CD4-positive, alpha-beta T cell (primary cell): Measurements from ENCODE around the gene PTPRD. TPM values are rescaled to one million over a fixed set of nuclear protein-coding genes. Genes with fewer than 3 reads are reported as not detected.

Experiments used
- ATAC-seq: fragments of 200-7000 bp; cut with Tn5 transposase; one replicate; pipeline ENCODE4 v1.10.0; 2022; ENCODE audit warnings: mild to moderate bottlenecking; ENCODE audit not compliant: poor library complexity
- CTCF ChIA-PET: fragments of 350-600 bp; sonication (Branson Sonifier 250); formaldehyde crosslinking; loops from one replicate; lab custom pipeline; 2021; ENCODE audit warnings: antibody characterized with exemption, inconsistent platforms; lab: Charles Lee
- POLR2A ChIA-PET: fragments of 350-600 bp; sonication (Branson Sonifier 250); formaldehyde crosslinking; loops from one replicate; lab custom pipeline; 2021; ENCODE audit warnings: antibody characterized with exemption, inconsistent platforms; lab: Charles Lee
- DNase-seq, 14 experiments: peaks; one replicate each; pipeline ENCODE4 v3.0.0-alpha.2; 2013 to 2020; ENCODE audit warnings: mixed read lengths in 2 of 14
- H3K27ac ChIP-seq, 2 donors: one replicate each; pipeline versions ENCODE4 v1.5.1 to v1.7.0; 2013; ENCODE audit warnings: low read length in 2 of 2, low read depth in 1 of 2, mild to moderate bottlenecking in 1 of 2
- H3K27me3 ChIP-seq, 2 experiments: 1 replicate in 1 of 2; 2 replicates in 1 of 2; pipeline versions ENCODE4 v1.6.1 to v1.7.0; 2013; ENCODE audit warnings: low read length in 2 of 2, control low read depth in 1 of 2, mild to moderate bottlenecking in 1 of 2, moderate library complexity in 1 of 2; ENCODE audit not compliant: insufficient read depth in 2 of 2, control insufficient read depth in 1 of 2
- H3K36me3 ChIP-seq: one replicate; pipeline ENCODE4 v1.6.1; 2013; ENCODE audit warnings: low read length, control low read depth; ENCODE audit not compliant: insufficient read depth
- H3K4me1 ChIP-seq: one replicate; pipeline ENCODE4 v1.6.1; 2013; ENCODE audit warnings: low read length, control low read depth; ENCODE audit not compliant: insufficient read depth
- H3K4me3 ChIP-seq: one replicate; pipeline ENCODE4 v1.5.1; 2013; ENCODE audit warnings: mild to moderate bottlenecking, low read length, moderate library complexity
- H3K9me3 ChIP-seq, 2 experiments: 1 replicate in 1 of 2; 2 replicates in 1 of 2; pipeline versions ENCODE4 v1.6.1 to v1.7.0; 2013; ENCODE audit warnings: low read length in 2 of 2, mild to moderate bottlenecking in 2 of 2, control low read depth in 1 of 2, moderate library complexity in 1 of 2; ENCODE audit not compliant: control insufficient read depth in 1 of 2, insufficient read depth in 1 of 2
- H3K27ac Mint-ChIP-seq: one replicate; pipeline ENCODE4 v1.8.0; 2020; ENCODE audit warnings: mixed read lengths
- H3K27me3 Mint-ChIP-seq: one replicate; pipeline ENCODE4 v1.8.0; 2021; ENCODE audit warnings: mixed read lengths
- H3K36me3 Mint-ChIP-seq: one replicate; pipeline ENCODE4 v1.8.0; 2021; ENCODE audit warnings: low read depth, mixed read lengths
- H3K4me1 Mint-ChIP-seq: one replicate; pipeline ENCODE4 v1.8.0; 2021; ENCODE audit warnings: low read depth, mixed read lengths
- H3K4me3 Mint-ChIP-seq: one replicate; pipeline ENCODE4 v1.8.0; 2020; ENCODE audit warnings: mild to moderate bottlenecking, mixed read lengths
- H3K9me3 Mint-ChIP-seq: one replicate; pipeline ENCODE4 v1.8.0; 2020; ENCODE audit warnings: mixed read lengths
- CTCF ChIP-seq: fragments of 200-600 bp; IDR thresholded peaks from one replicate; pipeline ENCODE4 v1.8.0; 2022; ENCODE audit warnings: antibody characterized with exemption, mild to moderate bottlenecking
- intact Hi-C, 2 experiments: fragments of 100-400 bp; cut with DNase I in 1 of 2; cut with micrococcal nuclease in 1 of 2; formaldehyde crosslinking; loops; one replicate each; pipeline versions ENCODE4 v1.15.1 to v1.9.0; 2023 to 2025; cut with DNase I, micrococcal nuclease
- total RNA-seq, 174 experiments: library from RNA in 2 of 174; stranded (reverse) in 2 of 174; gene quantifications; one replicate each; pipeline ENCODE4 v1.2.3 and lab custom pipeline; 2021 to 2026

PTPRD gene
- total RNA-seq, 2 experiments from 2014 or later, result not detected

GRCh38 chr9:8860086-8860485 lies 1752.7 kb downstream of the PTPRD start:
- no peak for ATAC-seq
- POLR2A ChIA-PET, result no interaction called here
- Histone ChIP-seq H3K36me3 (no peaks in the 10 kb centered on the region), H3K4me1 (peaks cover 10% of the 10 kb centered on the region), H3K4me3 (no peak overlapping the region), H3K9me3 (peaks cover 0 to 12% of the 10 kb centered on the region in 2 experiments), H3K27me3 (peaks cover 12 to 31% of the 10 kb centered on the region in 2 experiments), H3K27ac (no peak overlapping the region)
- TF ChIP-seq CTCF, result no peak
- CTCF ChIA-PET, result no interaction called here
- DNase-seq, result no peak
- H3K4me1 Mint-ChIP-seq, result peaks cover 16% of the 10 kb centered on the region
- no peaks in the 10 kb centered on the region for H3K9me3 Mint-ChIP-seq
- intact Hi-C loops, result no loop called here
- H3K27me3 Mint-ChIP-seq, result peaks cover 49% of the 10 kb centered on the region
- no peak overlapping the region for H3K27ac Mint-ChIP-seq
- no peak overlapping the region for H3K4me3 Mint-ChIP-seq
- H3K36me3 Mint-ChIP-seq, result no peaks in the 10 kb centered on the region

- H3K4me1 ChIP-seq, result peaks cover 10% of the 10 kb centered on the region
- peaks cover 55% of the 10 kb centered on the region for H3K27me3 Mint-ChIP-seq
- no peak for DNase-seq
- no peaks in the 10 kb centered on the region for H3K36me3 Mint-ChIP-seq
- peaks cover 12 to 37% of the 10 kb centered on the region in 2 experiments for H3K27me3 ChIP-seq
- ChIA-PET CTCF (no interaction called here), POLR2A (no interaction called here)
- H3K4me3 ChIP-seq, result no peak overlapping the region
- peaks cover 0 to 12% of the 10 kb centered on the region in 2 experiments for H3K9me3 ChIP-seq
- no peaks in the 10 kb centered on the region for H3K36me3 ChIP-seq
- H3K4me1 Mint-ChIP-seq, result peaks cover 16% of the 10 kb centered on the region
- intact Hi-C loops, result no loop called here
- ATAC-seq, result no peak
- H3K9me3 Mint-ChIP-seq, result no peaks in the 10 kb centered on the region
- H3K4me3 Mint-ChIP-seq, result peak overlapping the region; percentile 59
- H3K27ac Mint-ChIP-seq, result no peak overlapping the region
- H3K27ac ChIP-seq, result no peak overlapping the region
- no peak for TF ChIP-seq CTCF
Measured at GRCh38 chr9:8859416-8859815, 1753.4 kb downstream of the PTPRD start.

GRCh38 chr9:8858596-8859161 lies 1754.1 kb downstream of the PTPRD start:
- TF ChIP-seq CTCF, result no peak
- Histone ChIP-seq H3K27ac (no peak overlapping the region), H3K9me3 (peaks cover 0 to 12% of the 10 kb centered on the region in 2 experiments), H3K36me3 (no peaks in the 10 kb centered on the region), H3K4me1 (peaks cover 10% of the 10 kb centered on the region), H3K4me3 (no peak overlapping the region), H3K27me3 (peaks cover 12 to 37% of the 10 kb centered on the region in 2 experiments)
- Mint-ChIP-seq H3K27ac (no peak overlapping the region), H3K27me3 (peaks cover 62% of the 10 kb centered on the region), H3K4me1 (peaks cover 16% of the 10 kb centered on the region), H3K36me3 (no peaks in the 10 kb centered on the region), H3K9me3 (no peaks in the 10 kb centered on the region), H3K4me3 (peak overlapping the region; percentile 46)
- intact Hi-C loops, result no loop called here
- ATAC-seq, result no peak
- DNase-seq, result no peak
- POLR2A ChIA-PET, result no interaction called here
- CTCF ChIA-PET, result no interaction called here
